Measurements from ENCODE around the gene FDXACB1.

Gene FDXACB1

DNA sequence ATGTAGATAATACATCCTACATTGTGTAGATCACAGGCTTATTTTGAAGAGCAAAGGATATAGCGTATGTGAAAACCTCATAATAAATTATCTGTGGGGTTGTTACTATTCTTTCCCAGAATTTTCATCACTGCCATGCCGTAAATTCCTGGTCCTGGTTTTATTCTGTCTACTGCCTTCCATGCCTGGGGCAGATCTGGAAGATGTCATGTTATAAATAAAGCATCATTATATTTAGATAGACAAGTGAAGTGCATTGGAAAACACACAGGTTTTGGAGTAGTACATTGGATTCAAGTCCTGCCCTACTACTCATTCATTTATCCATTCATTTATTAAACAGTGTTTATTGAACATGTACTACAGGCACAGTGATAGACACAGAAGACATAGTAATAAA, 41.9 kb upstream of the FDXACB1 start:
- no peak for DNase-seq (ENCODE audit: low read depth, low spot score)
- no peak overlapping the region for H3K4me3 ChIP-seq
- no peak overlapping the region for H3K9ac ChIP-seq (ENCODE audit: insufficient read length)
- H3K9me3 ChIP-seq (ENCODE audit: low read depth, low read length): no peaks in the 10 kb centered on the region
- no peaks in the 10 kb centered on the region for H3K36me3 ChIP-seq (ENCODE audit: insufficient read depth, low read length)
- TF ChIP-seq EZH2 (IDR thresholded peaks at IDR 0.05) (no peak), FOXP2 (optimal IDR thresholded peaks at IDR 0.05; ENCODE audit: control extremely low read depth, extremely low read length, insufficient read depth) (no peak), POLR2AphosphoS5 (IDR thresholded peaks at IDR 0.05; ENCODE audit: borderline replicate concordance, low read depth, low read length) (no peak)
- H3K27ac ChIP-seq: peak overlapping the region; percentile 71; the same call in 1 of the 2 replicates

DNA sequence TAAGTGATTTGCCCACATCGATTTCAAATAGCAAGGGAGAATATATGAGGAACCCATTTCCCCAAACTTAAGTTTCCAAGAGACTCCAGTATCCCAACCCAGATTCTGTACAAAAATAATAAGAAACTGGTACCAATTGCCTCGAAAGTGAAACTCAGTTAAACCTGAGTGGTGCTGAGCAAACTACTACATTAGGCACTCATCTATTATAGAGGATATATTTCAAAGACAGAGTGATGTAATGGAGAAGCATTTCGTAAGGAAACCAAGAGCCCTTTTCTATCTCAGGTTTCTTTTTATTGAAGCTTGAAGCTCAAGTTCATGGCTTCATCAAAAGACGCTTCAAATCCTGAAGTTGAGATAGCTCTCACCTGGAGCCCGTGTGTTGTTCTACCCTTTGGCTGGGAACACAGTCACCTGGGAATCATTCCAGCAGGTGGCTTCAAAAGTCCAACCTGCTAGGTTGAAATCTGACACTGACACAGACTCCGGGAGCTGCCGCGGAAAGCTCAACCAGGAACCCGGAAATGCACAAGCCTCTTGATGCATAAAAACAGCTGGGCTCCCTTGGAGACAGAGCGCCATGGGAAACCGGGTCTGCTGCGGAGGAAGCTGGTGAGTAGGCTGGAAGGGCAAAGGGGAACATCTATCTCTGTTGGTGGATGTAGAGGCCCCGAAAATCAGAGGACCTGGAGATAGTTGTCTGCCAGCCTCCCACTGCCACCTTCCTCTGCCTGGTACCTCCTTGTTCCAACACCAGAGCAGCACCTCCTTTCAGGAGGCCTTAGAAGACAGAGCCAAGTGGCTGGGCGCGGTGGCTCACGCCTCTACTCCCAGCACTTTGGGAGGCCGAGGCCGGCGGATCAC, 39.7 kb upstream of the FDXACB1 start, which contains the start of gene C11orf52:
Gene C11orf52, plus strand, starts transcription at position 524 of the 867 bp plus-strand sequence. Its CDS starts 60 bp downstream, at position 584.
- H3K36me3 ChIP-seq (ENCODE audit: insufficient read depth, low read length): no peaks in the 10 kb centered on the region
- no peaks in the 10 kb centered on the region for H3K9me3 ChIP-seq (ENCODE audit: low read depth, low read length)
- TF ChIP-seq FOXP2 (optimal IDR thresholded peaks at IDR 0.05; ENCODE audit: control extremely low read depth, extremely low read length, insufficient read depth) (no peak), POLR2AphosphoS5 (IDR thresholded peaks at IDR 0.05; ENCODE audit: borderline replicate concordance, low read depth, low read length) (no peak), EZH2 (IDR thresholded peaks at IDR 0.05) (no peak)
- peak within 1 kb of the TSS; percentile 19 for H3K9ac ChIP-seq (ENCODE audit: insufficient read length)
- DNase-seq (ENCODE audit: low read depth, low spot score): no peak
- 0 out of 2 replicates have a peak within 1 kb of the TSS, but pooled peaks have one; percentile 7 for H3K27ac ChIP-seq
- H3K4me3 ChIP-seq: no peak within 1 kb of the TSS

DNA sequence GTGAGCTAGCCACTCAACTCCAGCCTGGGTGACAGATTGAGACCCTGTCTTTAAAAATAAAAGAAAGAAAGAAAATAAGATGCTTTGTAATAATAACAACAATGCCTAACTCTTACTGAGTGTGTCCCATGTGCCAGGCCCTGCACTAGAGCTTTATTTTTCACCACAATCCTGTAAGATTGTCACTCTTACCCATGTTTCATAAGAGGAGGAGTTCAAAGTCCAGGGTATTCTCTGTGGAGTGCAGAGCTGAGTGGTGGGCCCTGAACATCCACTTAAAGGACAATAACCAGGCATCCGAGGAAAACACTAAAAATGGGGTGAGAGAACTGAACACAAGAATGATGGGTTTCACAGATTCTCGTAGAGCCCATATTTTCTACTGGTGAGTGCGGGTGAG, 38.8 kb upstream of the FDXACB1 start:
- Histone ChIP-seq H3K36me3 (ENCODE audit: insufficient read depth, low read length) (no peaks in the 10 kb centered on the region), H3K4me3 (no peak overlapping the region), H3K9me3 (ENCODE audit: low read depth, low read length) (no peaks in the 10 kb centered on the region), H3K9ac (ENCODE audit: insufficient read length) (peak overlapping the region; percentile 19), H3K27ac (no peak overlapping the region)
- no peak for TF ChIP-seq EZH2 (IDR thresholded peaks at IDR 0.05)
- DNase-seq (ENCODE audit: low read depth, low spot score): no peak

DNA sequence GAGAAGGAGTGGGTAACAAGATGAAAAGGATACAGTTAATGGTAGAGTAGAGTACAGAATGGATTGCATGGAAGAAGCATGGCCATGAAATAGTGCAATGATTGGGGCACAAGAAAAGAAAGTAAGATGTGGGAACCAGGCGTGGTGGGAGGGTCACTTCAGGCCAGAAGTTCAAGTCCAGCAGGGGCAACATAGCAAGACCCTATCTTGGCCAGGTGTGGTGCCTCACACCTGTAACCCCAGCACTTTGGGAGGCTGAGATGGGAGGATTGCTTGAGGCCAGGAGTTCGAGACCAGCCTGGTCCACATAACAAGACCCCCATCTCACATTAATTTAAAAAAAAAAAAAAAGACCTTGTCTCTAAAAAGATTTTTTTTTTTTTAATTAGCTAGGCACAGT, 38.3 kb upstream of the FDXACB1 start:
- DNase-seq (ENCODE audit: low read depth, low spot score): no peak
- TF ChIP-seq FOXP2 (optimal IDR thresholded peaks at IDR 0.05; ENCODE audit: control extremely low read depth, extremely low read length, insufficient read depth) (no peak), POLR2AphosphoS5 (IDR thresholded peaks at IDR 0.05; ENCODE audit: borderline replicate concordance, low read depth, low read length) (no peak), EZH2 (IDR thresholded peaks at IDR 0.05) (no peak)
- Histone ChIP-seq H3K27ac (no peak overlapping the region), H3K36me3 (ENCODE audit: insufficient read depth, low read length) (no peaks in the 10 kb centered on the region), H3K9me3 (ENCODE audit: low read depth, low read length) (no peaks in the 10 kb centered on the region), H3K4me3 (no peak overlapping the region), H3K9ac (ENCODE audit: insufficient read length) (no peak overlapping the region)

DNA sequence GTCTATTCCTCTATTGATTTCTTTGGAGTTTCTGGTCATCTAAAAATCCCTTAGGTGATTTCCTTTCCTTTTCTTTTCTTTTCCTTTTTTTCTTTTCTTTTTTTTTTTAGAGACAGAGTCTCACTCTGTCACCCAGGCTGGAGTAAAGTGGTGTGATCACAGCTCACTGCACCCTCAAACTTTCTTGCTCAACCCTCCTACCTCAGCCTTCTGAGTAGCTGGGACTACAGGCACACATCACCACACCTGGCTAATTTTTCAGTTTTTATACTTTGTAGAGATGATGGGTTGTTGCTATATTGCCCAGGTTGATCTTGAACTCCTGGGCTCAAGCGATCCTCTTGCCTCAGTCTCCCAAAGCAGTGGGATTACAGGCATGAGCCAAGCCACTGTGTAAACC, 37.8 kb upstream of the FDXACB1 start:
- no peak for TF ChIP-seq POLR2AphosphoS5 (IDR thresholded peaks at IDR 0.05; ENCODE audit: borderline replicate concordance, low read depth, low read length)
- TF ChIP-seq FOXP2 (optimal IDR thresholded peaks at IDR 0.05; ENCODE audit: control extremely low read depth, extremely low read length, insufficient read depth): no peak
- no peak for TF ChIP-seq EZH2 (IDR thresholded peaks at IDR 0.05)
- Histone ChIP-seq H3K36me3 (ENCODE audit: insufficient read depth, low read length) (no peaks in the 10 kb centered on the region), H3K27ac (no peak overlapping the region), H3K4me3 (no peak overlapping the region), H3K9me3 (ENCODE audit: low read depth, low read length) (no peaks in the 10 kb centered on the region), H3K9ac (ENCODE audit: insufficient read length) (no peak overlapping the region)
- DNase-seq (ENCODE audit: low read depth, low spot score): no peak

DNA sequence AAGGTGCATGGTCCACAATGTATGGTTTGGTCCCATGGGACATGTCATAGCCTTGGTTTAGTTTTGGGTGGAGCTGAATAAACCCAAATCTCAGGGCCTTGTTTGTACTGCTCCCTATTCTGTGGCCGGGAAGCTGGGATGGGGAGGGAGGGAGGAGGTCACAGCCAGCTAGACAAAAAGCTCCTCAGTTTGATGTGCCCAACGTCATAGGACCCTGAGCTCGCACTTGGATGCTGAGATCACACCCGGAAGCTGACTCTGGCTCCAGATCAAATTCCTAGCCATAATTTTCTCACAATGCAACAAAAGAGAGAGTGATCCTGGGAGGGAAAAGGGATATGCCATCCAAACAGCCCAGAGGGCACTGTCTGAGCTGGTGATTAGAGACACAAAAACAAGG, 35.0 kb upstream of the FDXACB1 start:
- H3K9ac ChIP-seq (ENCODE audit: insufficient read length): no peak overlapping the region
- no peaks in the 10 kb centered on the region for H3K9me3 ChIP-seq (ENCODE audit: low read depth, low read length)
- no peaks in the 10 kb centered on the region for H3K36me3 ChIP-seq (ENCODE audit: insufficient read depth, low read length)
- no peak overlapping the region for H3K4me3 ChIP-seq
- DNase-seq (ENCODE audit: low read depth, low spot score): no peak
- H3K27ac ChIP-seq: no peak overlapping the region
- no peak for TF ChIP-seq EZH2 (IDR thresholded peaks at IDR 0.05)
- no peak for TF ChIP-seq FOXP2 (optimal IDR thresholded peaks at IDR 0.05; ENCODE audit: control extremely low read depth, extremely low read length, insufficient read depth)
- no peak for TF ChIP-seq POLR2AphosphoS5 (IDR thresholded peaks at IDR 0.05; ENCODE audit: borderline replicate concordance, low read depth, low read length)

DNA sequence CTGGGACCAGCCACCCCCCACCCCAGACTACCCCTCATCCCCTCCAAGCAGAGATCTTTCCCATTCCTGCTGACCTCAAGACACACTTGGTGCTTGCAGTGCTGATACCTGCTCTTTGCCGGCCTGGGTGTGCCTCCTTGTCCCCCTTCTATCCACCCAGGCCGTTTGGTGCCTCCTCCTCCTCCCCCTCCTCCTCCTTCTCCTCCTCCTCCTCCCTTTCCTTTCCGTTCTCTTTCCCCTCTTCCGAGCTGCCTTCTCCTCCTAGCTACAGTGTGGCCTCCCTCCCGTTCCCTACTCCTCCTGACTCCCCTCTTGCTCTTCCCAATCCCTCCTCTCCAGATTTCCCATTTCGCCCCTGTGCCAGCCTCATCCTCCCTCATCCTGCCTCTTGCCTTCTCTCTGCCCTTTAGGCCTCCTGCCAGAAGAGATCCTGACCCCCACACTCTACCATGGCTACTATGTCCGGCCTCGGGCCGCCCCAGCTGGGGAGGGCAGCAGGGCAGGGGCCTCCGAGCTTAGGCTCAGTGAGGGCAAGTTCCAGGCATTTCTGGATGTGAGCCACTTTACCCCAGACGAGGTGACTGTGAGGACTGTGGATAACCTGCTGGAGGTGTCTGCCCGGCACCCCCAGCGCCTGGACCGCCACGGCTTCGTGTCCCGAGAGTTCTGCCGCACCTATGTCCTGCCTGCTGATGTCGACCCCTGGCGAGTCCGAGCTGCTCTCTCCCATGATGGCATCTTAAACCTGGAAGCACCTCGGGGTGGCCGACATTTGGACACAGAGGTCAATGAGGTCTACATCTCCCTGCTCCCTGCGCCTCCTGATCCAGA, 34.3 kb upstream of the FDXACB1 start:
- TF ChIP-seq EZH2 (IDR thresholded peaks at IDR 0.05): no peak
- TF ChIP-seq POLR2AphosphoS5 (IDR thresholded peaks at IDR 0.05; ENCODE audit: borderline replicate concordance, low read depth, low read length): no peak
- TF ChIP-seq FOXP2 (optimal IDR thresholded peaks at IDR 0.05; ENCODE audit: control extremely low read depth, extremely low read length, insufficient read depth): no peak
- Histone ChIP-seq H3K9ac (ENCODE audit: insufficient read length) (no peak overlapping the region), H3K36me3 (ENCODE audit: insufficient read depth, low read length) (no peaks in the 10 kb centered on the region), H3K27ac (no peak overlapping the region), H3K4me3 (no peak overlapping the region), H3K9me3 (ENCODE audit: low read depth, low read length) (no peaks in the 10 kb centered on the region)
- DNase-seq (ENCODE audit: low read depth, low spot score): no peak

DNA sequence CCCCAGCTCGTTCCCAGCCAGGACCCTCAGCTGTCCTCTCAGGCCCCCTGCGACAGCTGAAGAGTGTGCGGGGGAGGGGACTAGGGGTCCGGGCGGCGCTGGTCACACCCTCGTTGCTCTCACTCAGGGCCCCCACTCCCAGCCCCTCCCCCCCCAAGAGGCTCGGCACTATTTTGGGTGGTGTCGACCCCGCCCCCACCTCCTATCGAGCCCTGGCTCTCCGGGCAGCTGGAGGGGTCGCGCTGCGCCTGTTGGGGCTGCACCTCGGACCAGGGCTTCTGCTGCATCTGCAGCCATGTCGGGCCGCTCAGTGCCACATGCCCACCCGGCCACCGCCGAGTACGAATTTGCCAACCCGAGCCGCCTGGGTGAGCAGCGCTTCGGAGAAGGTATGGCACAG, 33.6 kb upstream of the FDXACB1 start, which contains the start of gene HSPB2:
Gene HSPB2, plus strand, starts transcription at position 200 of the 400 bp plus-strand sequence. Its CDS starts 96 bp downstream, at position 296.
- no peaks in the 10 kb centered on the region for H3K9me3 ChIP-seq (ENCODE audit: low read depth, low read length)
- no peak for TF ChIP-seq POLR2AphosphoS5 (IDR thresholded peaks at IDR 0.05; ENCODE audit: borderline replicate concordance, low read depth, low read length)
- no peak for TF ChIP-seq EZH2 (IDR thresholded peaks at IDR 0.05)
- TF ChIP-seq FOXP2 (optimal IDR thresholded peaks at IDR 0.05; ENCODE audit: control extremely low read depth, extremely low read length, insufficient read depth): no peak
- H3K4me3 ChIP-seq: no peak within 1 kb of the TSS
- no peak for DNase-seq (ENCODE audit: low read depth, low spot score)
- H3K27ac ChIP-seq: no peak within 1 kb of the TSS
- no peaks in the 10 kb centered on the region for H3K36me3 ChIP-seq (ENCODE audit: insufficient read depth, low read length)
- H3K9ac ChIP-seq (ENCODE audit: insufficient read length): no peak within 1 kb of the TSS
